Gastrocnemius medialis (tissue), 4 donors: ENCODE measurements around the gene ADGRE1.

ENCODE experiments used
- POLR2A ChIP-seq, 2 donors: fragments of 450-650 bp; IDR thresholded peaks; one replicate each; pipeline ENCODE4 v1.6.1; 2017; ENCODE audit warnings: antibody characterized with exemption in 2 of 2, mild to moderate bottlenecking in 2 of 2, moderate library complexity in 2 of 2
- TF ChIP-seq, protein P1 (sequence below), 5 experiments: fragments of 450-650 bp in 3 of 5; fragments of 200-600 bp in 2 of 5; sonication (generic) in 2 of 5; IDR thresholded peaks in 4 of 5; conservative IDR thresholded peaks in 1 of 5; 1 replicate in 4 of 5; 2 replicates in 1 of 5; pipeline ENCODE4 v1.5.1; 2016 to 2019; ENCODE audit warnings: antibody characterized with exemption in 5 of 5, mild to moderate bottlenecking in 3 of 5, moderate library complexity in 3 of 5

DNA sequence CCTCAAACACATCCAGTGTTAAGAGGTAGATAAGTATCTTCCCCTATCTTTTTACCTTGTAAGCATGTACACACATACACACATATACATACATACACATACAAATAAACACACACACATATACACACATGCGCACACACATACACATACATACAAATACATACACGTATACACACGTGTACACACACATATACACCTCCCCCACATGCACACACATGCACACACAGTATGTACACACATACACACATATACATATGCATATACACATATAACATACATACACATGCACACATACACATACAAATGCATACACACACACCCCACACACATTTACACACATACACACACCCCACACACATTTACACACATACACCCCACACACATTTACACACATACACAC, 24.1 kb downstream of the ADGRE1 start:
- TF ChIP-seq, protein P1, sequence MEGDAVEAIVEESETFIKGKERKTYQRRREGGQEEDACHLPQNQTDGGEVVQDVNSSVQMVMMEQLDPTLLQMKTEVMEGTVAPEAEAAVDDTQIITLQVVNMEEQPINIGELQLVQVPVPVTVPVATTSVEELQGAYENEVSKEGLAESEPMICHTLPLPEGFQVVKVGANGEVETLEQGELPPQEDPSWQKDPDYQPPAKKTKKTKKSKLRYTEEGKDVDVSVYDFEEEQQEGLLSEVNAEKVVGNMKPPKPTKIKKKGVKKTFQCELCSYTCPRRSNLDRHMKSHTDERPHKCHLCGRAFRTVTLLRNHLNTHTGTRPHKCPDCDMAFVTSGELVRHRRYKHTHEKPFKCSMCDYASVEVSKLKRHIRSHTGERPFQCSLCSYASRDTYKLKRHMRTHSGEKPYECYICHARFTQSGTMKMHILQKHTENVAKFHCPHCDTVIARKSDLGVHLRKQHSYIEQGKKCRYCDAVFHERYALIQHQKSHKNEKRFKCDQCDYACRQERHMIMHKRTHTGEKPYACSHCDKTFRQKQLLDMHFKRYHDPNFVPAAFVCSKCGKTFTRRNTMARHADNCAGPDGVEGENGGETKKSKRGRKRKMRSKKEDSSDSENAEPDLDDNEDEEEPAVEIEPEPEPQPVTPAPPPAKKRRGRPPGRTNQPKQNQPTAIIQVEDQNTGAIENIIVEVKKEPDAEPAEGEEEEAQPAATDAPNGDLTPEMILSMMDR (IDR thresholded peaks at IDR 0.05 in 4 of 5, conservative IDR thresholded peaks at IDR 0.05 in 1 of 5), result no peak
- TF ChIP-seq POLR2A (IDR thresholded peaks at IDR 0.05), result no peak
